Activated CD8-positive, alpha-beta memory T cell treated with anti-CD3 and anti-CD28 coated beads, Interleukin-2, amount 50 U/mL, for 48 hours (primary cell): ENCODE results near the gene WDR72.

Experiments used
- DNase-seq: peaks from one replicate; pipeline ENCODE4 v3.0.0-alpha.2; 2020

Gene WDR72

GRCh38 chr15:53527996-53528395 lies 231.5 kb downstream of the WDR72 start:
- DNase-seq = no peak

GRCh38 chr15:53525894-53526293 lies 233.6 kb downstream of the WDR72 start:
- no peak for DNase-seq

- no peak for DNase-seq
Observed at GRCh38 chr15:53522991-53523390, 236.5 kb downstream of the WDR72 start.

- no peak for DNase-seq
Observed at GRCh38 chr15:53520996-53521395, 238.5 kb downstream of the WDR72 start.

- no peak for DNase-seq
Observed at GRCh38 chr15:53513431-53513830, 246.0 kb downstream of the WDR72 start.

GRCh38 chr15:53512029-53512428 lies 247.4 kb downstream of the WDR72 start:
- no peak for DNase-seq

- no peak for DNase-seq
Observed at GRCh38 chr15:53511175-53511574, 248.3 kb downstream of the WDR72 start.

GRCh38 chr15:53506370-53506769 lies 253.1 kb downstream of the WDR72 start:
- DNase-seq = no peak

GRCh38 chr15:53498996-53499395 lies 260.5 kb downstream of the WDR72 start:
- DNase-seq = no peak

GRCh38 chr15:53490341-53490740 lies 269.1 kb downstream of the WDR72 start:
- no peak for DNase-seq

- DNase-seq = no peak
Observed at GRCh38 chr15:53482055-53482454, 277.4 kb downstream of the WDR72 start.

- no peak for DNase-seq
Observed at GRCh38 chr15:53477981-53478766, 281.3 kb downstream of the WDR72 start.

GRCh38 chr15:53473886-53474285 lies 285.6 kb downstream of the WDR72 start:
- no peak for DNase-seq

GRCh38 chr15:53473435-53473834 lies 286.0 kb downstream of the WDR72 start:
- no peak for DNase-seq

GRCh38 chr15:53472883-53473282 lies 286.6 kb downstream of the WDR72 start:
- no peak for DNase-seq

GRCh38 chr15:53472210-53472609 lies 287.3 kb downstream of the WDR72 start:
- no peak for DNase-seq

- no peak for DNase-seq
Observed at GRCh38 chr15:53470743-53471142, 288.7 kb downstream of the WDR72 start.

- DNase-seq = no peak
Observed at GRCh38 chr15:53469422-53469821, 290.0 kb downstream of the WDR72 start.
